Muscle of back (tissue), 11 donors: ENCODE measurements around the gene CST8. TPM values are rescaled to one million over a fixed set of nuclear protein-coding genes. Genes with fewer than 3 reads are reported as not detected.

Source experiments
- DNase-seq, 3 donors: peaks; one replicate each; pipeline versions ENCODE4 v3.0.0 to v3.0.0-alpha.2; 2013
- polyA plus RNA-seq, 10 donors: library from polyadenylated mRNA; unstranded; fragments of 120-200 nt; gene quantifications; one replicate each; pipeline ENCODE4 v1.2.1, GENCODE V29; 2013; ENCODE audit not compliant: insufficient read length in 10 of 10

CST8 gene
- polyA plus RNA-seq, 10 donors: not detected

- no peak for DNase-seq
Measured at GRCh38 chr20:23475395-23475794, 15.5 kb upstream of the CST8 start.

- DNase-seq: no peak
Measured at GRCh38 chr20:23476015-23476754, 14.7 kb upstream of the CST8 start.

- DNase-seq: no peak
Measured at GRCh38 chr20:23477223-23477622, 13.7 kb upstream of the CST8 start.

GRCh38 chr20:23479043-23479442 is 11.9 kb upstream of the CST8 start:
- no peak for DNase-seq

DNA sequence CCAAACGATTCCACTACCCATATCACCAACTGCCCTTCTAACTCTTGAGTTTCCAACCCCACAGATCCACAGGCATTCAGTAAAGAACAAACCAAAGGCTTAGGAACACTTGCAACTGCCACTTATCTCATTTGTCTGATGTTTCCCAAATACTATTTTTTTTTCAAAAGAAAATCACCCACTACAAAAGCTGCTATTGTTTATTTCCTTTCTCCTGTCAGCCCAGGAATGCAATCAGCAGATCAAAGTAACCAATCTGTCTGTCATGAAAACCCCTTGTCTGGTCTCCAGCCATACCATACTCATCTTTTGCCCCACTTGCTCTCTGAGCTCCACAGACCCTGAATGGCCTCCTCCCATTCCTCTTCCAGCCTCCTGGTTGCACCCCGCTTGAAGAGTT is 8.8 kb upstream of the CST8 start:
- DNase-seq: no peak

DNA sequence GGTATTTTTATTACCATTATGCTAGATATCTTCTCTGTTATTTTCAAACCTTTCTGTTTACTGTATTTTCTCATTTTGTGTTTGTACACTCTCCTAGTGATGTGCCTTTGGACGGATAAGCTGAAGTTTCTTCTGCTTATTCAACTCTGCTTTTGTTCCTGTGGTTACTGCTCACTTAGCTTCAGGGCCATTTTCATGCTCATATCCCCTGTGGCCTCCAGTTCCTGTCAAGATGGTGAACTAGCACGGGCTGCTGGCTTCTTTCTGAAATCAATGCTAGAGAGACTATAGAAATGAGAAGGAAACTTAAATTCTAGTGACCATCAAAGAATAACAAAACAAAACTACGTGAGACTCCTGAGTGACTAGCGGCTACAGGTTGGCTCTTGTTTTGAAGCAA is 6.8 kb upstream of the CST8 start:
- no peak for DNase-seq

DNA sequence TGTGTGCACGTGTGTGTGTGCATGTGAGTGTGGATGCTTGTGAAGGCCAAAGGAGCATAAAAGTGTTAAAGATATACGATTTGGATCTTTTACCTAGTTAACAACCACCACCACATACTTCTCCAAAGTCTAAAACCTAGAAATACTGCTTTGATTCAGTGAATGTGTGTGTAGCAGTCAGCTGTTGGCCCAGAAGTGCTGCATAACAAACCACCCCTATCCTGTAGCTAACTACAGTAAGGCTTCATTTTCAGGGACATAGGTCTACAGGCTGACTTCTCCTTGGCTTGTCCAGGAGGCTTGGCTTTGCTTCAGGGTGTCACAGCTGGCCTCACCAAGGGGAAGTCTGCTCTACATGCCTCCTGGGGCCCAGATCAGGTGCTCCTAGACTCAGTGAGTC is 2.4 kb upstream of the CST8 start:
- DNase-seq: peak in 1 of 3 donors; percentile 8

GRCh38 chr20:23488996-23489395 is 1.9 kb upstream of the CST8 start:
- peak in 2 of 3 donors; percentile 37 to 59 for DNase-seq

DNA sequence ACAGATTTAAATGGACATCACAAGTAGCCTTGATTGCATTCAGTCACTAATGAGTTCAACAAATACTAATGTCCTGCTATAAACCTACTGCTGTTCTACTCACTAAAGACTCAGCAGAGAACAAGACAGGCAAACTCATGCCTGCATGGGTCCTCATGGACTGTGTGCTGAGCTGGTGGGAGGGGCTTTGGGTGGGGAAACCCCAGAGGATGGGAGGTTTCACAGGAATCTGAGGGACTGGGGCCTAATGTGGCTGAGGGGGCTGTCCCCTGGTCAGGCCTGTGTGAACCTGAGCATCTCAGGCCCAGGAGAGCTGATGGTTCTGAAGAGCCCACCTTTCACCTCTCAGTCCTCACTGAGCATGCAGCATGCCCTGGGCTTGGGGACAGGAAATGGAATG is 1.4 kb downstream of the CST8 start:
- no peak for DNase-seq

DNA sequence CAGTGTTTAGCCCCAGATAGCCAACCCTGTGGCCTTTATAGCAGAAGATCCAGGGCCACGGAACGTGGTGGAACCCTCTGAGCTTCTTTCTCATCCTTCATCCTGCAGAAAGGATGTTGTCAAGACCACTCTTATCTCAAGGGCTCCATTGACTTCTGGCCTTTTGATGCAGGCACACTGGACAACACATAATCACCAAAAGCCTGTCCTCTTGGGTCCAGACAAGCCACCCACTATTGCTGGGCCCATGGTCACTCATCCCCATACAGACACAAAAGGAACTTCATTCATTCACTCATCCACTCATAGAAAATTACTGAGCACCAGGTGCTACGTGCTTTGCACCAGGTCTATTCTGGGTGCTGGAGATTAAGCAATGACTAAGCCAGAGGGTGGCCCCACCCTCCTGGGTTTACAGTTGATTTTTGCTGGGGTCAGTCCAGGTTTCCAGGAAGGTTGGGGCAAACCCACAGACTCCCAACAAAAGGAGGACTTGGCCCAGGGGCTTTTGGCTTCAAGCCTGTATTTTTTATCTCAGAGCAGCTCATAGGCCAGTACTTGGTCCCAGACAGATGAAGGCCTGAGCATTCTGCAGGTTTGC is 2.4 kb downstream of the CST8 start:
- no peak for DNase-seq

DNA sequence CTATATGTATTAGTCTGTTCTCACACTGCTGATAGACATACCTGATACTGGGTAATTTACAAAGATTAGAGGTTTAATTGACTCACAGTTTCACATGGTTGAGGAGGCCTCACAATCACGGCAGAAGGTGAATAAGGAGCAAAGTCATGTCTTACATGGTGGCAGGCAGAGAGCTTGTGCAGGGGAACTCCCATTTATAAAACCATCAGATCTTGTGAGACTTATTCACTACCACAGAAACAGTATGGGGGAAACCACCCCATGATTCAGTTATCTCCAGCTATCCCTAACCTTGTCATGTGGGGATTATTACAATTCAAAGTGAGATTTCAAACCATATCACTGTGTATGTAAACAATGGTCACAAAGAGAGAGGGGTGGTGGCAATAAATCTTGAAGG is 6.6 kb downstream of the CST8 start:
- DNase-seq: no peak

DNA sequence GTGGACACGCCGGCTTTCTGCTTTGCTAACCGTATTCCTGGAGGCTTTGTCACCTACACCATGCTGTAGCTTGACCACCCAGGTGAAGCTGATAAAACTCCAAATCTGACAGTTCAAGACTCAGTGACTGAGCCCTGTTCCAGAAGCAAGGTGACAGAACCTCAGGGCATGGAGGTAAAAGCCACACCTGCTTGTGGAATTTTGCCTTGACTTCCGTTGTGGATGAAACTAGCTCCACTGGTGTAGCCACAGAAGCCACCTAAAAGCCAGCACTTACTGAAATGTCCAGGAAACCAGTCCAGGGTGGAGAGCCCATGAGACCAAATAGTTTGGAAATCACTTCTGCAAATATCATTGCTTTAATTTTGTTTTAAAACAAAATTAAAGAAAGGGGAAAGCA is 11.0 kb downstream of the CST8 start:
- no peak for DNase-seq

DNA sequence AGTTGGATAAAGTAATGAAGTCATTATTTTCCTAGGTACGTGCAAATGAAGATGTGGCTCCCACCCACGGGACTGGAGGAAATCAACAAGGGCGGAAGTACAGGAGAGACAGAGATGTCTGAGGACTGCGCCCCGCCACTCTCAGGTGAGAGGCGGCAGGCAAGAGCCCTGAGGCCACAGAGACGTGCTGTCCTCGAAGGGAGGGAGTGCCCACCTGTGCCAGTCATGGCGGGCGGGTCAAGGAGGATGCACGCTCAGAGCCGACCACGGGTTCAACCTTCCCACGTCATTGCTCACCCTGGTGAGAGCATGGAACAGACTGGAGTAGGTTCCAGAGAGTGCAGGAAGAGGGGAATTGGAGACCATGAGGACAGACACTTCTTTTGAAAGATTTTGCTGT is 12.7 kb downstream of the CST8 start:
- no peak for DNase-seq

- DNase-seq: no peak
Measured at GRCh38 chr20:23507346-23507745, 16.4 kb downstream of the CST8 start.

DNA sequence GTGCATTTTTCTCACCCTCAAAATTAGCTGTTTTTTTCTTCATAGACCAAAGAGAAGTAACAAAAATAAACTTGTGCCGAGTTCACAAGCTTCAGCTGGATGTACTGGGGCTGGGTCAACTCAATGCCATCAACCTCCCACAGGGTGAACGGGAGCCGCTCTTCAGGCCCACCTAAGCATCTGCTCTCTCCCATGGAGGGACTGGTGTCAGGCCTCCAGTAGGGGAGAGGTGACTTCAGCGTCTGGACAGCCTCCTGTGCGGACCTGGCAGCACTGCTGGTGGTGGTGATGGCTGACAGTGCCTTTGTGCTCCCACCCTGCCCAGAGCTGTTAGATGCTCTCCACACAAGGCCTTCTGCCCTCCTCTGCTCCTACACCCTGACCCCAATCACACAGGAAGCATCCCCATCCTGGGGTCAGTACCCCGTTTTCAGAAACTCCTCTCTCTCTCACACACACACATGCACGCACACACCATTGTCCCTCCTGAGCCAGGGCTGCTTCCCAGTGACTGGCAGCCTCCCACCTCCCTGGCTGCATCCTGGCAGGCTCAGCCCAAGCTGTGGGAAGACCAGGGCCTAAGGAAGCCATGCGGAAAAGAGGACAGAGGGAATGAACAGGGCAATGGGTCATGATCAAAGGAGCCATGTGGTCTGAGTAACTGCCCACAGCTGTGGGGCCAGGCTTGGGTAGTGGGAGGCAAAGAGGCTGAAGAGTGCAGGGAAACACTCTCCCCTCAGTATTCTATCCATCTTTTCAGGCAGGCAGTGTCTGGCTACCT is 17.7 kb downstream of the CST8 start:
- DNase-seq: no peak

- DNase-seq: no peak
Measured at GRCh38 chr20:23509247-23509913, 18.5 kb downstream of the CST8 start.

- no peak for DNase-seq
Measured at GRCh38 chr20:23510000-23510590, 19.2 kb downstream of the CST8 start.

DNA sequence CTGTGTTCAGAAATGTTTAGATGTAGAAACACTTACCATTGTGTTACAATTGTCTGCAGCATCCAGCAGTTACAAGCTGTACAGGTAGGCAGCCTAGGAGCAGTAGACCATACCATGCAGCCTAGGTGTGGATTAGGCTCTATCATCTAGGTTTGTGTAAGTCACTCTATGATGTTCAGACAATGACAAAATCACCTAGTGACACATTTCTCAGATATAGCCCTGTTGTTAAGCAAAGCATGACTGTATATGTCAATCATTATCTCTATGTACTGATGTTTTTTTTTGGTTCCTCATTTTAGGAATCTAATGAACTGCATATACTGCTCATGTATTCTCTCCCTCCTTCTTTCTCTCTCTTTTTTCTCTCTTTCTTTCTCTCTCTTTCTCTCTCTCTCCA is 22.2 kb downstream of the CST8 start:
- DNase-seq: no peak

DNA sequence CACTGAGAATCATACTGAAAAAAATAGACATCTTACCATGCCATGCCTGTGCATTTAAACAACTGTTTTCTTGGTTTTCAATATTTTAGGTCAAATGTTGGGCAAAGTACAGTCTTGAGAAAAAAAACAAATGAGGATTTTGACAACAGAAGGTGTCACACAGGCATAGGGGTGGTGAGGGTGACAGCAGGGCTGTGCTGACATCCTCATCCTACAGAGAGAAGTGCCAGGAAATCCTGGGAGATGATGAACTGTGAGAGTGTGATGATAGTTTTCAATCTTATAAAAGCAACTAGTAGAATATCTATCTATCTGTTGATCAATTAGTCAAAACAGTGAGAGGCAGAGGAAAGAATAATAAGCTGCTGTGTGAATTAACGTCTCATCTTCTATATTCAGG is 23.9 kb downstream of the CST8 start:
- DNase-seq: no peak

- no peak for DNase-seq
Measured at GRCh38 chr20:23515250-23515939, 24.5 kb downstream of the CST8 start.

GRCh38 chr20:23517719-23518118 is 26.8 kb downstream of the CST8 start:
- DNase-seq: peak in 2 of 3 donors; percentile 9 to 14
